RKO (cell line): ENCODE measurements around the gene UTF1.
"Not testable (repeated sequence)": the region's sequence is repeated elsewhere in the genome, so short reads cannot be mapped to it uniquely, and the experiment has no call there.

Source experiments
- DNase-seq: peaks from one replicate; pipeline ENCODE4 v3.0.0-alpha.2; 2016; ENCODE audit warnings: low spot score

UTF1 gene

GRCh38 chr10:133209641-133210040 lies 20.4 kb upstream of the UTF1 start:
- no peak for DNase-seq

DNA sequence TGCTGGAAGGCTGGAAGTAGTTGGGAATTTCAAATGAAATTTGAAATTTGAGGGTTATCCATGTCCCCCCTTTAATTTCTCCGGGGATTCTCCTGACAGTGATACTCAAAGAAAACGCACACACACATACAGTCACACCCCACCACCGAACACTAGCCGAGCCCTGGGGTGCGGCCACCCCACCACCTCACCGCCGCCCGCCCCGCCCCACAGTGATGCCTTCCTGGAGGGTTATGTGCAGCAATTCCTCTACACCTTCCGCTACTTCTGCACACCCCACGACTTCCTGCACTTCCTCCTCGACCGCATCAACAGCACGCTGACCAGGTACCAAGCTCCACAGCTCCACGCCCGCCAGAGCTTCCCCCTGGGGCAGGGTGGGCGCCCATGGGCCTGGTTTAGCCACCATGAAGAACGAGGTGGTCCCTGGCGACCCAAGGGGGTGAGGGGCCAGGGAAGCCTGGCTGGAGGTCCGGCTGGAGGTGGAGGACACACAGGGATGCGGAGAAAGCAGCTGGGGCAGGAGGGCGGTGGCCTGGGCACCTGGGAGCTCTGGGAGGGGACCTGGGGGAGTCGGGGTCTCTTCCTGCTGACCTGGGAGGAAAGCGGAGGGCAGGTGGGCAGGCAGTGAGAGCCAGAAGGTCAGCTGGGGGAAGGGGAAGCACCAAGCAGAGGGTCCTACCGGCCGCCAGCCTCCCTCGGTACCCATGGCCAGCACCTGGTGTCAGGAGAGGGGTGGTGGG lies 19.4 kb upstream of the UTF1 start:
- no peak for DNase-seq

DNA sequence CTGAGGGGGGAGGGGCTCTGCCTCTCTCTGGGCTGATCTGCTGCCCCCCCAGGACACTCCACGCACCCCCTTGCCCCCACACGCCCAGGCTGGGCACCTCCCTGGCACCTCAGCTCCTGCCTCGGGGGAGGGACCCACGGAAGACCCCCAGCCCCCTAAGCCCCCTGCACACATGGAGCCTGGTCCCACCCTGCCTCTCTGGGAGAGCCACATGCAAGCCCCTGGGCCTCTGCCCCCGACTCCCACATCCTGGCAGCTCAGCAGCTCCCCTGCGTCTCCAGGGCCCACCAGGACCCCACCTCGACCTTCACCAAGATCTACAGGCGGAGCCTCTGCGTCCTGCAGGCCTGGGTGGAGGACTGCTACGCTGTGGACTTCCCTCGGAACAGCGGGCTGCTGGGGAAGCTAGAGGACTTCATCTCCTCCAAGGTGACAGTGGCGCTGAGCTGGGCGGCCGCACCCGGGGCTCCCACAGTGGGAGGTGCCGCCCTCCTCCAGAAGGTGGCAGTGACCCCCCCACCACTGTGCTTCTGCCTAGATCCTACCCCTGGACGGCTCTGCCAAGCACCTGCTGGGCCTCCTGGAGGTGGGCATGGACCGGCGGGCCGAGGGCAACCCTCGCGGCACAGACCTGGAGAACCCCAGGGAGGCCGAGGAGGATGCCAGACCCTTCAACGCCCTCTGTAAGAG lies 18.7 kb upstream of the UTF1 start:
- DNase-seq, result no peak

DNA sequence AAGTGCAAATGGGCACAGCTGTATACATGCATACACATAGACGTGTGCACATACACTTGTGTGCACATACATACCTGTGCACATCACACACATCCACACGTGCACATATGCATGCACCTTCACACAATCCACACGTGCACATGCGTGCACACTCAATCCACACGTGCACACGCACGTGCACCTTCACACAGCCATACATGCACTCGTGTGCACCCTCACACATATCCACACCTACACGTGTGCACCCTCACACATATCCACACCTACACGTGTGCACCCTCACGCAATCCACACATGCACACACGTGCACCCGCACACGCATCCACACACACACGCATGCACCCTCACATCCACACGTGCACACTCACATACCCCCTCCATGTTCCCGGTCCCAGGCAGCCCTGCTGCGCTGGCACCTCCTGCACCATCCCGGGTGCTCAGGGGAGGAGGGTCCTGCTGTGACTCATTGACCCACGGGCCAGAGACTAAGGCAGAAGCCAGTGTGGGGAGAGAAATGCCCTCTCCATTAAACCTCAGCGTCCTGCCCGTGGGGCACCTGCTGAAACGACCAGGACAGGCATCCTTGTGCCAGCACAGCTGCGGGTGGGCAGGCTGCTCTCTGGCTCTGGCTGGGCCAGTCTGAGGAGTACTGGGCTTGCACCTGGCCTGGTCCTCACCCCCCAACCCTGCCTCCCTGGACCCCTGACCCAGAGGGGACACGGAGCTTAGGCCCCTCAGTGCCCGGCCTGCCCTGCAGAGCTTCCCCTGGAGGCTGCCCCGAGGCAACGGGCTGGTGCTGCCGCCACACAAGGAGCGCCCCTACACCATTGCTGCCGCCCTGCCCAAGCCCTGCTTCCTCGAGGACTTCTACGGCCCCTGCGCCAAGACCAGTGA lies 17.8 kb upstream of the UTF1 start:
- no peak for DNase-seq

GRCh38 chr10:133212853-133213494 lies 17.0 kb upstream of the UTF1 start:
- DNase-seq, result no peak

GRCh38 chr10:133213641-133214467 lies 16.2 kb upstream of the UTF1 start:
- DNase-seq, result no peak

GRCh38 chr10:133214468-133215410 lies 15.3 kb upstream of the UTF1 start:
- no peak for DNase-seq

GRCh38 chr10:133215586-133215985 lies 14.4 kb upstream of the UTF1 start:
- DNase-seq, result no peak

DNA sequence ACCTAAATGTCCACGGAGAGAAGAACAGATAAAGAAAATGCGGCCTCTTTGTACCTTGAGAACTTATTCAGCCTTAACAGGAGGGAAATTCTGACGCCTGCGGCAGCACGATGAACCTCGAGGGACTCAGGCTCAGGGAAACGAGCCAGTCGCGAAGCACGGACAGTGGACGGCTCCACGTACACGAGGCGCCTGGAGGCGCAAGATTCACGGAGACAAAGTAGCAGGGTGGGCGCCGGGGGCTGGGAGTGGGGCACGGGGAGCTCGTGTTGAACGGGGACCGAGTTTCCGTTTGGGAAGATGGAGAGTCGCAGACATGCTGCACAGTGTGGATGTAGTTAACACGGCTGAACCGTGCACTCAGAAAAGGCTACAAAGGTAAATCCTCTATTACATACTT lies 13.2 kb upstream of the UTF1 start:
- DNase-seq, result no peak

DNA sequence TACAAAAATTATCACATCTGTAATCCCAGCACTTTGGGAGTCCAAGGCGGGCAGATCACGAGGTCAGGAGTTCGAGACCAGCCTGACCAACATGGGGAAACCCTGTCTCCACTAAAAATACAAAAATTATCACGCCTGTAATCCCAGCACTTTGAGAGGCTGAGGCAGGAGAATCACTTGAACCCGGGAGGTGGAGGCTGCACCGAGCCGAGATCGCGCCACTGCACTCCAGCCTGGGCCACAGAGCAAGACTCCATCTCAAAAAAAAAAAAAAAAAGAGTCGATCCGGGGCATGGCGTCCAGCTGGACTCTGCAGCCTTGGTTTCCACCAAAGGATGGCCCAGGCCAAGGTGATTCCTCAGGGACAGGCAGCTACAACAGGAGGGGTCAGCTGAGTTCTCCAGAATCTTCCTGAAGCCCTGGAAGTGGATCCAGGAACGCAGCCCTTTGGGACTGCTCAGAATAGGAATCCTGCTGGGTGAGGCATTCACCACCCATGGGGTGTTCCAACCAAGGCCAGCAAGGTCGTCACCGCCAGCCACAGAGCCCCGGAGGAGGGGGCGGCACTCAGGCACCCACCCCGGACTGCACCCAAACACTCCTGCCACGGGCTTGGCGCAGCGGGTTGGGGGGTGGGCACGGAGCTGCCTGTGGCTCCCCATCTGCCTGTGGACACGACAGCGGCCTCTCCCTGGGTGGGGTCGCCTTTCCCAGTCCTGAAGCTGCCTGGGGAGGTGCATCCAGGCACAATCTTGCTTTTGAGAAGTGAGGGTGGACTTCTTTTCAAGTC lies 12.0 kb upstream of the UTF1 start:
- no peak for DNase-seq

DNA sequence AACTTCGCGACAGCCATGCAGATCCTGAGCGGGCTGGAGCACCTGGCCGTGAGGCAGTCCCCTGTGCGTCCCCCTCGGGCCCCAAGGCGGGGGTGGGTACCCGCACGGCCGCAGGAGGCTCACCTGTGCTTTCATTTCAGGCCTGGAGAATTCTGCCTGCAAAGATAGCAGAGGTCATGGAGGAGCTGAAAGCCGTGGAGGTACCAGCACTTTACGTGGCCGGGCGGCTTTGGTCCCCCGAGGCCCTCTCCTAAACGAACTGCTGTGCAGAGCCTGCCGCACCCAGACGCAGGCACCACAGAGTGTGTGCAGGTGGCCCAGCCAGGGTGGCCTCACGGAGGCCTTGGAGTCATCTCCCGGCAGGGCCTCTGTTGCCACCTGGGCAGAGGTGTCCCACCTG lies 11.1 kb upstream of the UTF1 start:
- DNase-seq, result no peak

- DNase-seq, result no peak
These were observed 10.2 kb upstream of the UTF1 start for GRCh38 chr10:133219782-133220181.

DNA sequence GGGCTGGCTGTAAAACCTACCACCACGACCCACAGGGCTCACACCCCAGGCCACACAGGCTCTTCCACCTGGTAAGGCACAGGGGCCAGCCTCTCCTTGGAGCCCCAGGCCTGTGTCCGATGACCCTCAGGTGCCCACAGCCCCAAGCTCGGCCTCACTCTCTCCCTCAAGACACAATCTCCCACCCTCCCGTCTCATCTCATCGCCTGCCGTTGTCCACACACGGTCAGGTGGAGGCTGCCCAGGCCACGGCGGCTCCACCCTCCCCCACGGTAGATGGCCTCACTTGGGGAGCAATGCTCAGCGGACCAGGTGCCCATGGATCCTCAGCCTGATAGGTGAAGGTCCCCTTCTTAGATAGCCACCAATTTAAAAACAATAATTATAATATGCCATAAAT lies 8.7 kb upstream of the UTF1 start:
- DNase-seq, result no peak

DNA sequence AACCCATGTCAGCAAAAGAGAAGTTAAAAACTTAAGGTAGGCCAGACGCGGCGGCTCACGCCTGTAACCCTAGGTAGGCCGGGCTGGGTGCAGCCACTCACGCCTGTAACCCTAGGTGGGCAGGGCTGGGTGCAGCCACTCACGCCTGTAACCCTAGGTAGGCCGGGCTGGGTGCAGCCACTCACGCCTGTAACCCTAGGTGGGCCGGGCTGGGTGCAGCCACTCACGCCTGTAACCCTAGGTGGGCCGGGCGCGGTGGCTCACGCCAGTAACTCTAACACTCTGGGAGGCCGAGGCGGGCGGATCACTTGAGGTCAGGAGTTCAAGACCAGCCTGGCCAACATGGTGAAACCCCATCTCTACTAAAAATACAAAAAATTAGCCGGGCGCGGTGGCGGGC lies 8.3 kb upstream of the UTF1 start:
- DNase-seq, result not testable (repeated sequence)

DNA sequence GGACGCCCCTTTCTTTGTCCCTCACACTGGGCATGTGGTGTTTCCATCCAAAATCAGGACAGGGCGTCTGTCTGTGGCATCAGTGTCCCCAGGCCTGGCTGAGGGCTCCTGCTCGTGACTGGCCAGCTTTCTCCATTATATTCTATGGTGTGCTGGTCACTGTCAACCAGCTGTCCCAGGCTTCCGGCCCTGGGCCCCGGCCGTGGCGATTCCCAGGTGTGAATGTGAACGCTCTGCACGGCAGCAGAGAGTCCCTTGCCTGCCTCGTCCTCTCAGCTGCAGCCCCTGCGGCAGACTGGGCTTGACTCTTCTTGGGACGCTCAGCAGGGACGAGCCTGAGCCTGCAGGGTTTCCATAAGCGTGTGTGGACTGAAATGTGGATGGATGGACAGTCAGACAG lies 5.9 kb upstream of the UTF1 start:
- DNase-seq, result no peak

DNA sequence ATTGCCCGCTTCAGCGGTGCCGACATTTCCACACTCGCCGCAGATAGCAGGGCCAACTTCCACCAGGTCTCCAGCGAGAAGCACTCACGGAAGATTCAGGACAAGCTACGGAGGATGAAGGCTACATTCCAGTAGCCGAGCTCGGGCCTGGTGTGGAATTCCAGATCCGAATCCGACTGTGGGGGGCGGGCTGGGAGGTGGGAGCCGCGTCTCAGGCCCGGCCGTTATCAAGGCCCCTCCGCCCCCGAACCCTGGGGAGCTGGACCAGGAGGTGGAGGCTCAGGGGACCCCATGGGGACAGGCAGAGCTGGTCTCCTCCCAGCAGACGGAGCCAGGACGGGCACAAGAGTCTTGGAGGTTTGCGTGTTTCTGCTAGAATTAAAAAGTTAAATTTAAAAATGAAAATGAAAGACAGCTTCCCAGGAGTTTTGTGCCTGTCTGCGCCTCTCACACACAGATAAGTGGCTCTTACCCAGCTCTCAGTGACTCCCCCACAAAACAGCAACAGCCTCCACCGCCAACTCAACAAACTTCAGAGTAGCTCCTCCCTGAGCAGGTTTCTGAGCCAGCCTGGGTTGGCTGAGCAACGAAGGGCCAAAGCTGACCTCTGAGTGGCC lies 5.2 kb upstream of the UTF1 start:
- DNase-seq, result no peak

DNA sequence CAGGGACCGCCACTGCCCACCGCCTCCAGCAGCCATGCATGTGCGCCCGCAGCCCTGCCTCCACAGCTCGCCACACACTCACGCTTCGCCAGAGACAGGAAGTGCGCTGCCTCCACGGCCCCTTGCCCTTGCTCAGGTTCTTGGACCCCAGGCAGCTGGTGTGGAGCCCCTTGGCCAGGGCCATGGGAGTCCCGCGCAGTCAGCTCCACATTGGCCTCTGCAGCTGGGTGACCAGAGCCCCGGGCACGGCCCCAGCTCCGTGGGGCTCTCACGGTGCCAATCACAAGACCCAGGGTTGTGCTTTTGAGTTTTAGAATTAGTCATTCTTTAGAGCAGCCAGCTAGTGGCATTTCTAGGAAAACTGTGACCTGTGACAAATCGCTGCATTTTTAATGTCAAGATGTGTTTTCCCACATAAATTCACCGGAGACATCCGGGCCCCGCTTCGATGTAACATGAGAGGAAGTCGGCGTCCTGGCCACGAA lies 4.3 kb upstream of the UTF1 start:
- no peak for DNase-seq

DNA sequence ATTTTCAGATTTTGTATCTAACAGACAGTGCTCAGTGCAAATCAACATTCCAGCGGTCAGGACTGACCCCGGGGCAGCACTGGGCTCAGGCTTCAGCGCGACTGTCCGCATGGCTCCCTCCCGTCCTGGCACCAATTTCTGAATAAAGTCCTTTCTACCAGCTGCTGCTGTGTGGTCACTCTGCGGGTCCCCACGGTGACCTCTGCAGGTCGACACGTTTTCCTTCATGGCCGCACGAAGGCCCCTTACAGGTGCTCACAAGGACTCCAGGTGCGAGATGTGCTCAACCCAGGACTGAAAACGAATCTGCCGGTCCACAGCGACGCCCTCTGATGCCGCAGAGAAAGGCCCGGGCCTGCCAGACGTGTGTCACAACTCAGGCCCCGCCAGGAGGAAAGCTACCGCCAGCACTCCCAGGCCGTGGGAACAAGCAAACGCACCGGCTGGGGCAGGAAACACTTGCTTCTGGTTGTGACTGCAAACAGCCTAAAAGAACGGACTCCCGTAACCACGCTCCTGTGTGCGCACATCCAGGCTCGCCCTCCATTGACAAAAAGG lies 3.7 kb upstream of the UTF1 start:
- no peak for DNase-seq

- no peak for DNase-seq
These were observed 2.8 kb upstream of the UTF1 start for GRCh38 chr10:133227256-133227655.
